ENCODE results near the gene ADAMTS12.

Gene ADAMTS12

DNA sequence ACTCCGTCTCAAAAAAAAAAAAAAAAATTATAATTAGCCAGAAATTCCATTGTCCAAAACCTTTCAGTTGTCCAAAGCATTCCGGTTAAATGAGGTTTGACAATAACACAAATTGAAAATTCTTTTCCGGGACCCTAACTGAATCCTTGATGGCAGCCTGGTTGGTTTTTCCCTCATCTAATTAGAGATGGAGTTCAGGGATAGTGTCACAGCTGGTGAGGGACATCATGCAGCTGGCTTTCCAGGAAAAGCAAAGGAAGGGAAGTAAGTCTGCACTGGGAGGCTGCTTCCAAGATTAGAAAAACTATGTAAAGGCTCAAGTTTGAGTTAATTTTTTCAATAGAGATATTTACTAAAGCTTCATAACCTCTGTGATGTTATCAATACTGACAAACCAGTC is 195.4 kb downstream of the ADAMTS12 start:
- DNase-seq: no peak

GRCh38 chr5:33692980-33693379 is 198.8 kb downstream of the ADAMTS12 start:
- no peak for DNase-seq

- no peak for DNase-seq
These were observed 199.9 kb downstream of the ADAMTS12 start for GRCh38 chr5:33691856-33692255.

- no peak for DNase-seq
These were observed 201.2 kb downstream of the ADAMTS12 start for GRCh38 chr5:33690374-33691135.

GRCh38 chr5:33688526-33688925 is 203.3 kb downstream of the ADAMTS12 start:
- no peak for DNase-seq

DNA sequence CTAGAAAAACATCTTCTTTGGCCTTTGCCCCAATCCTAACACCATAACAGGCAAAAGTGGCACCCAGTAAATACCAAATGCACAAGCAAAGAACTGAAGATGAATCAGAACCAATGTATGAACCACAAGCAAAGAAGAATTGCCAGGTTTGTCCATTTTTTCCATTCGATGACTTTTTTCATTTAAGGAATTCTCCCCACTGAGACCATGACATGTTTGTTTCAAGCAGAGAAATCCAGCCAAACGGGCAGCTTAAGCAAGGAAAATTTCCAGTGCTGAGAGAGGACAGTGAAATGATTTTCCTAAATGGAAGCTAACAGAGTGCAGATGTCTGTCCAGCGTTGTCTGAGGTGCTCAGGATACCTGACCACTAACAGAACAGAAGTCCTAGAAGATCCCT is 203.7 kb downstream of the ADAMTS12 start:
- no peak for DNase-seq

DNA sequence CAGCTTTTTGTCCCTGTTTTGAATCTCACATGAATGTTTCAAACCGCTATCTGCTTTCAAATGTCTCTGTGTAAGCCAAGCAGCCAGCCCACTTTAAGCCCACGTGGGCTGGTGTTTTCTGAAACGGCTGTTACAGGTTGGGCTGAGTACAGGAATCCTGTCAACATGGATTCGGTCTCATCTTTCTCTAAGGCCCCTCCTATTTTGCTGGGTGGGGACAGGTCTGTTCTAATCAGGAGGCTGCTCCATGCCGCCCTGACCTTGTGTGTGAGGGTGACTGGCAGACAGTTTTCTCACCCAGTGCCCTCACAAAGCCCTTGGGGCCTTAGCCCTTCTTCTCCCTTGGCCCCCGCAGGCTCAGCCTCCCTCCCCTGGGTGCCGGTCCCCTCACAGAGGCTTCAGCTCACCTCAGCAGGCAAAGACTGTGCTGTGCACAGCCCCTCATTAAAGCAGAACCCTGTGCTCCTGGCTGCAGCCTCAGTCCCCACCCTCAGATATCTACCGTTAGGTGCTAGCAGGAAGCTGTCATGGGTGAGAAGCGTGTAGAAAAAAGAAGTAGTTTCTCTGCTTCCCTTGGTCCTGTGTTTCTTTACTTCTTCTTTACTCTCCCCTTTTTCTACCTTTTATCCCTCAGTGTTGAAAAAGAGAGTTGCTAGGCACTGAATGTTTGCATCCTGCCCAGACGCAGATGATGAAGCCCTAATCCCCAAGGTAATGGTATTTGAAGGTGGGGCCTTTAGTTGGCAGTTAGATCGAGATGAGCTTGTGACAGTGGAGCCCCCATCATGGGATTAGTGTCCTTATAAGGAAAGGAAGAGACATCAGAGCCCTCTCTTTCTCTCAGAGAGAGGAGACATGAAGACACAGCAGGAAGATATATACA is 205.7 kb downstream of the ADAMTS12 start:
- DNase-seq: no peak

DNA sequence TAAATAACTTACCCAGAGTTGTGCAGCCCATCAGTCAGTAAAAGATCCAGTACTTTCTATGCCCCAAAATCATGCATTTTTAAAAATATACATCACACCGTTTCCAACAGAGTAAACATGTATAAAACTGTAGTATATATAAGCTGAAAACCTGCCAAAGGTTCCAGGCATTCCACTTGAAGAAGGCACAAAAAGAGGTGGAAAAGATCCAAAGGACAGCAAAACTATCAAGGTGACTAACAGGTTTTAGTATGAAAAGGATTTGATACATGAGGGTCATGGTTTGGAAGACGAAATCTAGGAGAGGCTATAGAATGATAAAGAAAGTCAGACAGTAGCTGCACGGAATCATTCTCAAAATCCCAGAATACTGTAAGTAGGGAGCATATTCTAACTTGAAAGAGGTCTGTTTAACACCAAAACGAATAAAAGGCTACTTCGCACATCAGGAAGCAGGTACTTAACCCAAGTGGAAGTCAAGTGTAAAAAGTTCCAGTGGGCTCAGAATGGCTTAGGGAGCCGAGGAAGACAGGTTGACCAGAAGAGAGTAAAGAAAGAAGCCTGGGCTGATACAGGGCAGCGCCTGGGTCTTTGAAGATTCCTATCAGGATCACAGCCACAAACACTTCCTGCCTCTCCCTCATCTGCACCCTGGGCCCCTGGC is 207.2 kb downstream of the ADAMTS12 start:
- no peak for DNase-seq

GRCh38 chr5:33679791-33680190 is 212.0 kb downstream of the ADAMTS12 start:
- no peak for DNase-seq

- no peak for DNase-seq
These were observed 215.8 kb downstream of the ADAMTS12 start for GRCh38 chr5:33675958-33676464.

DNA sequence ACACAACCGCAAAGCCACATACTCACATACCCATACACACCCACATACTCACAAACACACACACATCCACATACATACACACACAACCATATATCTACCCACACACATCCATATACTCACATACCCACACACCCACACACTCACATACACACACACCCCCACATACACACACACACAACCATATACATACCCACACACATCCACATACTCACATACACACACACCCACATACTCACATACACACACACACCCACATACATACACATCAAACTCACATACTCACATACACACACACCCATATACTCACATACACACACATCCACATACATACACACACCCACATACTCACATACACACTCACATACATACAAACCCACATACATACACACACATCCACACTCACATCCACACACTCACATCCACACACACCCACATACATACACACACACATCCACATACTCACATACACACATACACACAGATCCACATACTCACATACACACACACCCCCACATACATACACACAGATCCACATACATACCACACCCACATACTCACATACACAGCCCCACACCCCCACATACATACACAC is 220.0 kb downstream of the ADAMTS12 start:
- DNase-seq: no peak

GRCh38 chr5:33662722-33663427 is 228.9 kb downstream of the ADAMTS12 start:
- DNase-seq: no peak

DNA sequence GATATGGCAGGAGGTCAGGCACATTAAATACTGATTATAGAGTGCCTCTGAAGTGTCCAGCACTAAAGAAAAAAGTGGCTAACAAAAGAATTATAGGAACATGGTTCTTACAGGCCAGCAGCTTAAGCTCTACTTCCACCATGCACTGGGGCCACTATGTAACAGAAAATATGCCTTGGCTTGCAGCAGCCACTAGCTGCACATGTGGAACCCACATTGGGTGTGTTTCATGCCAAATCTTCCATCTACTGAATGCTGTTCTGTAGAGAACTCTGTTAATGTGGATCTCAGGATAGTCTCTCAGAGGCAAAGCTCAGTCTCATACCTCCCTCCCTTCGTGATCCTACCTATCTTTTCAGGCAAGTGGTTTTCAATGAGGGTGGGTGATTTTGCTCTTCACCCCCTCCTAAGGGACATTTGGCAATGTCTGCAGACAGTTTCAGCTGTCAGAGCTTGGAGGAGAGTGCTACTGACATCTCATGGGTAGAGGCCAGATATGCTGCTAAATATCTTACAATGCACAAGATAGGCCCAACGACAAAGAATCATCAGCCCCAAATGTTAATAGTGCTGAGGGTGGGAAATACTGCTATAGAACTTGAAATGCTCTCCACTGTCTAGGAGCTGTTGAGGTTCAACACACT is 232.1 kb downstream of the ADAMTS12 start:
- no peak for DNase-seq

DNA sequence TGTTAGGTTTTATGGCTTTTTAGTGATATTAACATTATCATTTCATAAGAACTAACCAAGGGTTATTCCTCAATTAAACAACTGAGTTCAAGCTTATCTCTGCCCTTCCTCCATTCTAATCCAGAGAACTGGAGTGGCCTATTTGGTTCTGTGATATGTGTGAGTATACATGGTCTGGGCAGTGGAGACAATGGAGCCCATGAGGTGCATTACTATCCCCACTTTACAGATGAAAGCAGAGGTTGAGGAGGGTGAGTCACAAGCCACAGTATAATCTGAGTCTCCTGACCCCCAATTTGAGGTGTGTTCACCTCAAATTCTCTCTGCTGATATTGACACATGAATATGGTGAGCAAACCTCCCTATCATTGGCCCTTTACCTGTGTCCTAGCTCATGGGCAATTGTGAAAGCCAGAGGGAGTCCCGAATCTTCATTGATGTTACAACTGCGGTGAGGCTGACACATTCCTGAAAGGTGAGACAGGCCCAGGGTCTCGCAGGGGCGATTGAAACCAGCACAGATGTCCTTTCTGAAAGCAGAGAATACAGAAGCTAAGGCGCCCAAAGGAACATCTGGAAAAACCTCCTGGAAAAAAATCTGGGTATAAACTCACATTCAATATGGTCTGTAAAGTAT is 233.9 kb downstream of the ADAMTS12 start:
- no peak for DNase-seq

GRCh38 chr5:33657176-33657575 is 234.6 kb downstream of the ADAMTS12 start:
- no peak for DNase-seq

- DNase-seq: no peak
These were observed 240.9 kb downstream of the ADAMTS12 start for GRCh38 chr5:33650911-33651310.

DNA sequence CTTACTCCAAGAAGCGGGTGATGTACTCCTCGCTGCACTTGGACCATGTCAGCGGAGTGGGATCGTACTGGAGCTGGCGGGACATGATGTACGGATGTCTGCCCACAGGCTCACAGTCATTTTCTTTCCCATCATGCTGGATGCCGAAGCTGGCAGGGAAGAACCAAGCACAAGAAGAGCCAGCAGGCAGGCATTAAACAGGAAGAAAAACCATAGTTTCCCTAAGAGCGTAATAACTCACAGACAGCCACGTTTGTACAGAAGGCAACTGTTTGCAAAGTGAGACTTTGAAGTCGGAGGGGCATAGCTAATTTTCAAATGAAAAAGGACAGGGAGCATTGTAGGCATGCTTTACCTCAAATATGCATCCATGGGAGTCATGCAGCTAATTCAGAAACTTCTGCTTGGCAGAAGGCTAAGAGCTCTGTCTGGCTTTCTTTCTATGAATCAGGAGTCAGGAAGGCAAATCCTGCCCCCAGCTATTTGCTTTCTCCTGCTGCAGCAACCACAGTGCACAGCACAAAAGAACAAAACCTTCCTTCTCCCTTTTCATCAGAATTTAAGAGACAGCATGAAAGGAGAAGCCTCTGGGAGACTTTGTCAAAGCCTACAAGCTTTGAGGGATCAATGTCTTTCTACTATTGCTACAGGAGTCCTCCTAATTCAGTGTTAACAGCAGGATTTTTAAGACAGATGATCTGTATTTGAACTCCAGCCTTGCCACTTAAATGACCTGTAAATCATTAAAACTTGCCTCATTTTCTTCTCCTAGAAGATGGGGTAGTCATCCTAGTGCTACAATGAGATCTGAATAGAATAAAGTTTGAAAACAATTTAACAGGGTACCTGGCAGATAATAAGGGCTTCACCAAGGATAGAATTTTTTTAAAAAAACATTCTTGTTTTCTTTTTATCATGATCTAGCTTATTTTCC is 242.0 kb downstream of the ADAMTS12 start:
- no peak for DNase-seq

- peak; percentile 86 to 89 for DNase-seq
These were observed 249.9 kb downstream of the ADAMTS12 start for GRCh38 chr5:33641744-33642505.

GRCh38 chr5:33639474-33639873 is 252.3 kb downstream of the ADAMTS12 start:
- DNase-seq: no peak
